GM12892 (cell line): ENCODE measurements around the gene FAM76A.

Experiments
- POLR2A ChIP-seq: IDR thresholded peaks from 2 replicates; pipeline ENCODE4 v1.6.1; 2011; ENCODE audit warnings: low read depth, low read length, control low read depth
- POLR2AphosphoS5 ChIP-seq: IDR thresholded peaks from 2 replicates; pipeline ENCODE4 v1.6.1; 2011; ENCODE audit warnings: low read depth, low read length, control low read depth
- TAF1 ChIP-seq: IDR thresholded peaks from 2 replicates; pipeline ENCODE4 v1.6.1; 2011; ENCODE audit warnings: low read depth, mild to moderate bottlenecking, control low read depth, low read length, borderline replicate concordance

DNA sequence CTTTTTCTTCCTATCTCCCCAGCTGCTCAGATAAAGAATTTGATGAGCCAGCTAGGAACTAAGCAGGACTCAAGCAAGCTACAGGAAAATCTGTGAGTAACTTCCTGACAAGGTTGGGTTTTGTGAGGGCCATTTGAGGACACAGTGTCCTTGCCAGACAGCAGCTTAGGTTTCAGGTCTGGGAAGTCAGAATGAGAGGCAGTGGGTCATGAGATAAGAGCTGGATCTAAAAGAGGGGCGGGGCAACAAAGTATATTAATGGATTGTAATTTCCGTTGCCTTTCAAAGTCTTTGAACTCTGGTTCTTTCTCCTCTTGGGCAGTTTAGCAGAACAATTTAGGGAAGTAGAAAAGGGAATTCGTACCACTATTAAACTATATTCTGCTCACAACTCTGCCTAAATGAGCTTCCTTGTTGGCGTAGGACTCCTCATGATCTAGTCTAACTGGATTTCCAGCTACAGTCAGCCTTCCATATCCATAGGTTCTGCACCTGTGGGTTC lies 63.8 kb downstream of the FAM76A start:
- TF ChIP-seq POLR2A, result no peak
- no peak for TF ChIP-seq TAF1
- TF ChIP-seq POLR2AphosphoS5, result no peak
